K562 (cell line): ENCODE results near the gene CFAP251.

ENCODE experiments used
- CBX5 ChIP-seq: IDR thresholded peaks from 2 replicates; pipeline ENCODE4 v1.6.1; 2014; ENCODE audit warnings: low read depth, borderline replicate concordance
- EZH2 ChIP-seq: IDR thresholded peaks from 2 replicates; pipeline ENCODE4 v1.6.1; 2012; ENCODE audit warnings: low read depth, mild to moderate bottlenecking, inconsistent platforms, low read length, borderline replicate concordance
- NFXL1 ChIP-seq: fragments of 450-650 bp; formaldehyde crosslinking; IDR thresholded peaks from 2 replicates; pipeline ENCODE4 v1.4.0; 2021; ENCODE audit warnings: mild to moderate bottlenecking
- NR2C2 ChIP-seq, 2 experiments: fragments of 200-800 bp in 1 of 2; sonication (Bioruptor generic) in 1 of 2; sonication (generic) in 1 of 2; formaldehyde crosslinking in 1 of 2; IDR thresholded peaks; 2 replicates each; pipeline versions ENCODE4 v1.6.1 to v1.8.0; 2016 to 2022; ENCODE audit warnings: mild to moderate bottlenecking in 1 of 2, missing compliant biosample characterization in 1 of 2, missing genetic modification characterization in 1 of 2, missing genetic modification reagents in 1 of 2
- TAF1 ChIP-seq: IDR thresholded peaks from 2 replicates; pipeline ENCODE4 v1.6.1; 2011; ENCODE audit warnings: mild to moderate bottlenecking, low read length, moderate library complexity; ENCODE audit not compliant: insufficient read depth, control insufficient read depth, severe bottlenecking; ENCODE audit errors: extremely low read depth
- U2AF1 ChIP-seq: fragments of 200-400 bp; formaldehyde crosslinking; optimal IDR thresholded peaks from 2 replicates; pipeline ENCODE3; 2017; ENCODE audit warnings: mild to moderate bottlenecking, low read depth, low read length, moderate library complexity
- ZNF12 ChIP-seq: sonication (generic); formaldehyde crosslinking; IDR thresholded peaks from 2 replicates; pipeline ENCODE4 v1.4.0; 2020; ENCODE audit warnings: mild to moderate bottlenecking, missing genetic modification reagents
- TF ChIP-seq, protein P1 (sequence below), 3 experiments: IDR thresholded peaks in 2 of 3; conservative IDR thresholded peaks in 1 of 3; 2 replicates each; pipeline ENCODE4 v1.5.1; 2011 to 2012; ENCODE audit warnings: low read length in 3 of 3, mild to moderate bottlenecking in 3 of 3, control low read depth in 2 of 3, improper control_type of control experiment in 1 of 3, inconsistent platforms in 1 of 3, low read depth in 1 of 3, mixed read lengths in 1 of 3, moderate library complexity in 1 of 3; ENCODE audit not compliant: insufficient read depth in 2 of 3
- TF ChIP-seq, protein P2 (sequence below): fragments of 450-650 bp; IDR thresholded peaks from 2 replicates; pipeline ENCODE4 v1.6.1; 2017; ENCODE audit warnings: antibody characterized with exemption, mild to moderate bottlenecking
- TF ChIP-seq, protein P3 (sequence below), 2 experiments: fragments of 450-650 bp; conservative IDR thresholded peaks; 2 replicates each; pipeline ENCODE4 v1.6.1; 2017; ENCODE audit warnings: mild to moderate bottlenecking in 2 of 2, moderate library complexity in 2 of 2
- TF ChIP-seq, protein P4 (sequence below), 2 experiments: fragments of 200-800 bp in 1 of 2; sonication (Bioruptor generic) in 1 of 2; sonication (generic) in 1 of 2; formaldehyde crosslinking in 1 of 2; IDR thresholded peaks in 1 of 2; conservative IDR thresholded peaks in 1 of 2; 2 replicates each; pipeline versions ENCODE4 v1.5.0 to v1.6.1; 2016 to 2020; ENCODE audit warnings: missing compliant biosample characterization in 1 of 2, missing genetic modification characterization in 1 of 2, missing genetic modification reagents in 1 of 2

DNA sequence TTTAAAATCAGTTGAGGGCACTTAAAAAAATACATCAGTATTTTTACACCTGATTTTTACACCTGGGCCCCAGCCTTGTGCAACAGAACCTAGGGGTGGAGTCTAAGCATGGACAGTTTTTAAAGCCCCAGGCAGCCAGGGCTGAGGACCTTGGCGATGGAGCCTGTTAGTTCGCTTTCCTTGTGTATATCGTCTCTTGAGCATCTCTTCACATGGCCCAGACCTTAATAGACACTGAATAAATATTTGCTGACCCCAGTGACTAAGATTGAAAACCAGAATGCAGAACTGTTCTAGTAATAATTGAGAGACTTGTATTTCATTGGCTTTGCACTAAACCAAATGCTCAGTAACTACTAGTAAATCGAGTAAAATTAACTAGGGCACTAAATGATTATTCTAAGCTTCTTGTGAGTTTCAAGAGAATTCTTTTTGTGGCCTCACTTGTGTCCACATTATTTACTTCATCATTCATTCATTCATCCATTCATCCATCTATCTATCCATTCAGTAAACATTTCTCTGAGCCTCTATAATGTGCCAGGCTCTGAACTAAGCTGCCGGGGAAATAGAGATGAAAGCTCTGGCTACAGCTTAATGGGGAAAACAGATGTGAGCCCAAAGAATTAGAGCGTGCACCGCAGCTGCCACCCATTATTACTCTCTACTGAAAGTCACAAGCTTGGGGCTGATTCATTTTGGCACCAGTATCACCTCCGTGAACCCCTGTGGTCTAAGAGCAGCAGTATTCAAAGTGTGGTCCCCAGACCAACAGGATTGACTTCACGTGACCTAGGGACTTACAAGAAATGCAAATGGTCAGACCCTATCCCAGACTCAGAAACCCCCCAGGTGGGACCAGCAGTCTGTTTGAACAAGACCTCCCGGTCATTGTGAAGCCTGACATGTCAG lies 72.6 kb downstream of the CFAP251 start:
- no peak for TF ChIP-seq CBX5
- TF ChIP-seq, protein P1, sequence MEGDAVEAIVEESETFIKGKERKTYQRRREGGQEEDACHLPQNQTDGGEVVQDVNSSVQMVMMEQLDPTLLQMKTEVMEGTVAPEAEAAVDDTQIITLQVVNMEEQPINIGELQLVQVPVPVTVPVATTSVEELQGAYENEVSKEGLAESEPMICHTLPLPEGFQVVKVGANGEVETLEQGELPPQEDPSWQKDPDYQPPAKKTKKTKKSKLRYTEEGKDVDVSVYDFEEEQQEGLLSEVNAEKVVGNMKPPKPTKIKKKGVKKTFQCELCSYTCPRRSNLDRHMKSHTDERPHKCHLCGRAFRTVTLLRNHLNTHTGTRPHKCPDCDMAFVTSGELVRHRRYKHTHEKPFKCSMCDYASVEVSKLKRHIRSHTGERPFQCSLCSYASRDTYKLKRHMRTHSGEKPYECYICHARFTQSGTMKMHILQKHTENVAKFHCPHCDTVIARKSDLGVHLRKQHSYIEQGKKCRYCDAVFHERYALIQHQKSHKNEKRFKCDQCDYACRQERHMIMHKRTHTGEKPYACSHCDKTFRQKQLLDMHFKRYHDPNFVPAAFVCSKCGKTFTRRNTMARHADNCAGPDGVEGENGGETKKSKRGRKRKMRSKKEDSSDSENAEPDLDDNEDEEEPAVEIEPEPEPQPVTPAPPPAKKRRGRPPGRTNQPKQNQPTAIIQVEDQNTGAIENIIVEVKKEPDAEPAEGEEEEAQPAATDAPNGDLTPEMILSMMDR (IDR thresholded peaks at IDR 0.05 in 2 of 3, conservative IDR thresholded peaks at IDR 0.05 in 1 of 3; ENCODE audit: insufficient read depth in 2 of 3, low read depth in 1 of 3, low read length in 3 of 3) = no peak
- TF ChIP-seq, protein P2, sequence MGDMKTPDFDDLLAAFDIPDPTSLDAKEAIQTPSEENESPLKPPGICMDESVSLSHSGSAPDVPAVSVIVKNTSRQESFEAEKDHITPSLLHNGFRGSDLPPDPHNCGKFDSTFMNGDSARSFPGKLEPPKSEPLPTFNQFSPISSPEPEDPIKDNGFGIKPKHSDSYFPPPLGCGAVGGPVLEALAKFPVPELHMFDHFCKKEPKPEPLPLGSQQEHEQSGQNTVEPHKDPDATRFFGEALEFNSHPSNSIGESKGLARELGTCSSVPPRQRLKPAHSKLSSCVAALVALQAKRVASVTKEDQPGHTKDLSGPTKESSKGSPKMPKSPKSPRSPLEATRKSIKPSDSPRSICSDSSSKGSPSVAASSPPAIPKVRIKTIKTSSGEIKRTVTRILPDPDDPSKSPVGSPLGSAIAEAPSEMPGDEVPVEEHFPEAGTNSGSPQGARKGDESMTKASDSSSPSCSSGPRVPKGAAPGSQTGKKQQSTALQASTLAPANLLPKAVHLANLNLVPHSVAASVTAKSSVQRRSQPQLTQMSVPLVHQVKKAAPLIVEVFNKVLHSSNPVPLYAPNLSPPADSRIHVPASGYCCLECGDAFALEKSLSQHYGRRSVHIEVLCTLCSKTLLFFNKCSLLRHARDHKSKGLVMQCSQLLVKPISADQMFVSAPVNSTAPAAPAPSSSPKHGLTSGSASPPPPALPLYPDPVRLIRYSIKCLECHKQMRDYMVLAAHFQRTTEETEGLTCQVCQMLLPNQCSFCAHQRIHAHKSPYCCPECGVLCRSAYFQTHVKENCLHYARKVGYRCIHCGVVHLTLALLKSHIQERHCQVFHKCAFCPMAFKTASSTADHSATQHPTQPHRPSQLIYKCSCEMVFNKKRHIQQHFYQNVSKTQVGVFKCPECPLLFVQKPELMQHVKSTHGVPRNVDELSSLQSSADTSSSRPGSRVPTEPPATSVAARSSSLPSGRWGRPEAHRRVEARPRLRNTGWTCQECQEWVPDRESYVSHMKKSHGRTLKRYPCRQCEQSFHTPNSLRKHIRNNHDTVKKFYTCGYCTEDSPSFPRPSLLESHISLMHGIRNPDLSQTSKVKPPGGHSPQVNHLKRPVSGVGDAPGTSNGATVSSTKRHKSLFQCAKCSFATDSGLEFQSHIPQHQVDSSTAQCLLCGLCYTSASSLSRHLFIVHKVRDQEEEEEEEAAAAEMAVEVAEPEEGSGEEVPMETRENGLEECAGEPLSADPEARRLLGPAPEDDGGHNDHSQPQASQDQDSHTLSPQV = no peak
- TF ChIP-seq U2AF1 = no peak
- TF ChIP-seq NR2C2 (CRISPR knock-in tag; IDR thresholded peaks at IDR 0.05) = no peak
- TF ChIP-seq NR2C2 (tag; IDR thresholded peaks at IDR 0.05) = no peak
- TF ChIP-seq, protein P3, sequence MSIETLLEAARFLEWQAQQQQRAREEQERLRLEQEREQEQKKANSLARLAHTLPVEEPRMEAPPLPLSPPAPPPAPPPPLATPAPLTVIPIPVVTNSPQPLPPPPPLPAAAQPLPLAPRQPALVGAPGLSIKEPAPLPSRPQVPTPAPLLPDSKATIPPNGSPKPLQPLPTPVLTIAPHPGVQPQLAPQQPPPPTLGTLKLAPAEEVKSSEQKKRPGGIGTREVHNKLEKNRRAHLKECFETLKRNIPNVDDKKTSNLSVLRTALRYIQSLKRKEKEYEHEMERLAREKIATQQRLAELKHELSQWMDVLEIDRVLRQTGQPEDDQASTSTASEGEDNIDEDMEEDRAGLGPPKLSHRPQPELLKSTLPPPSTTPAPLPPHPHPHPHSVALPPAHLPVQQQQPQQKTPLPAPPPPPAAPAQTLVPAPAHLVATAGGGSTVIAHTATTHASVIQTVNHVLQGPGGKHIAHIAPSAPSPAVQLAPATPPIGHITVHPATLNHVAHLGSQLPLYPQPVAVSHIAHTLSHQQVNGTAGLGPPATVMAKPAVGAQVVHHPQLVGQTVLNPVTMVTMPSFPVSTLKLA (conservative IDR thresholded peaks at IDR 0.05) = no peak
- TF ChIP-seq NFXL1 (CRISPR knock-in tag) = no peak
- no peak for TF ChIP-seq TAF1
- TF ChIP-seq, protein P4, sequence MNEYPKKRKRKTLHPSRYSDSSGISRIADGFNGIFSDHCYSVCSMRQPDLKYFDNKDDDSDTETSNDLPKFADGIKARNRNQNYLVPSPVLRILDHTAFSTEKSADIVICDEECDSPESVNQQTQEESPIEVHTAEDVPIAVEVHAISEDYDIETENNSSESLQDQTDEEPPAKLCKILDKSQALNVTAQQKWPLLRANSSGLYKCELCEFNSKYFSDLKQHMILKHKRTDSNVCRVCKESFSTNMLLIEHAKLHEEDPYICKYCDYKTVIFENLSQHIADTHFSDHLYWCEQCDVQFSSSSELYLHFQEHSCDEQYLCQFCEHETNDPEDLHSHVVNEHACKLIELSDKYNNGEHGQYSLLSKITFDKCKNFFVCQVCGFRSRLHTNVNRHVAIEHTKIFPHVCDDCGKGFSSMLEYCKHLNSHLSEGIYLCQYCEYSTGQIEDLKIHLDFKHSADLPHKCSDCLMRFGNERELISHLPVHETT (CRISPR knock-in tag; conservative IDR thresholded peaks at IDR 0.05 in 1 of 2, IDR thresholded peaks at IDR 0.05 in 1 of 2) = no peak
- no peak for TF ChIP-seq EZH2
- no peak for TF ChIP-seq ZNF12
